ENCODE measurements around the gene MGMT.

- TF ChIP-seq CTCF (conservative IDR thresholded peaks at IDR 0.05 in 1 of 2, IDR thresholded peaks at IDR 0.05 in 1 of 2; ENCODE audit: extremely low read depth in 1 of 2, insufficient read depth in 1 of 2, low read depth in 1 of 2, low read length in 2 of 2) (no peak), EZH2 (IDR thresholded peaks at IDR 0.05; ENCODE audit: borderline replicate concordance, low read length) (no peak)
Observed at GRCh38 chr10:129533281-129533680, 66.2 kb downstream of the MGMT start.
